ENCODE results near the gene DET1.
"Not testable (repeated sequence)": the region's sequence is repeated elsewhere in the genome, so short reads cannot be mapped to it uniquely, and the experiment has no call there.

DET1 gene

GRCh38 chr15:88540350-88540749, 6.1 kb downstream of the DET1 start:
- not testable (repeated sequence) for DNase-seq (ENCODE audit: low spot score)

DNA sequence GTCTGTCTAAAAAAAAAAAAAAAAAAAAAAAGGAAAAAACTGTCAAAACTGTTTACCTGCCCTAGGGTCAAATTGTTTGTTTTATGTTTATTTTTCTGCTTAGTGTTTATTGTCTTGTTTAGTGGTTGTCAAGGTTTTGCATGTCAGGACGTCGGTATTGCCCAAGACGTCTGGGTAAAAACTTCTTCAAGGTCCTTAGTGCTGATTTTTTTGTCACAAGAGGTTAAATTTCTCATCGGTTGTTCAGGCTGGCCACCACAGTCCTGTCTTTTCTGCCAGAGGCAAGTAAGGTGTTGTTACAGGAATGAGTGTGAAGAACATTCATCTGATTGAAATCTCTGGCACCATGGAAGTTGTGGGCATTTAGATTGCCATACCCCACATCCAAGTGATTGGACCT, 7.0 kb downstream of the DET1 start:
- DNase-seq (ENCODE audit: low spot score) = no peak

GRCh38 chr15:88538972-88539371, 7.5 kb downstream of the DET1 start:
- no peak for DNase-seq (ENCODE audit: low spot score)

DNA sequence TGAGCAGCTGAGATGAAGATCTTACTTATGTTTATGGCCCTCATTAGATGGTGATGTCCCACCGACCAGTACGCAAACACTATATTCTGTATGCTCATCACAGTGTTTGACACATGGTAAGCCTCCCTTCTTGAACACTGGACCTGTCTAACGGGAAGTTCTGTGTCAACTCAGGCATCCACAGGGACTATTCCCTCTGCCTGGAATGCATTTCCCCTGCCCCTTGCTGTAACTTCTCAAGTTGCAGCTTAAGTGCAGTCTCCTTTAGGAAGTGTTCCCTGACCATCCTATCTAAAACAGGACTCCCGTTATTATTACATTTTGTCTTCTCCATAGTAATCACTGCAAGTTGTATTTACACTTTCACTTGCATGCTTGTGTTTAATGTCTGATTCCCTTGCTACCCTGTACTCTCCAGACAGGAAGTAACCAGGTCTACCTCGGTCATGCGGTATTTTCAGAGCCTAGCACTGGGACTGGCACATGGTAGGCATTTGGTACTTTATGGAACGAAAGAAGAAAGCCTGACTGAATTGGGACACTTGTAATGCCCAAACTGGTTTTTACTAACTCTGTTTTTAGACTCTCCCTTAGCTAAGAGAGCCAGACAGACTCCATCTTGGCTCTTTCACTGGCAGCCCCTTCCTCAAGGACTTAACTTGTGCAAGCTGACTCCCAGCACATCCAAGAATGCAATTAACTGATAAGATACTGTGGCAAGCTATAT, 8.7 kb downstream of the DET1 start:
- DNase-seq (ENCODE audit: low spot score) = no peak

GRCh38 chr15:88535607-88536313, 10.7 kb downstream of the DET1 start:
- no peak for DNase-seq (ENCODE audit: low spot score)

DNA sequence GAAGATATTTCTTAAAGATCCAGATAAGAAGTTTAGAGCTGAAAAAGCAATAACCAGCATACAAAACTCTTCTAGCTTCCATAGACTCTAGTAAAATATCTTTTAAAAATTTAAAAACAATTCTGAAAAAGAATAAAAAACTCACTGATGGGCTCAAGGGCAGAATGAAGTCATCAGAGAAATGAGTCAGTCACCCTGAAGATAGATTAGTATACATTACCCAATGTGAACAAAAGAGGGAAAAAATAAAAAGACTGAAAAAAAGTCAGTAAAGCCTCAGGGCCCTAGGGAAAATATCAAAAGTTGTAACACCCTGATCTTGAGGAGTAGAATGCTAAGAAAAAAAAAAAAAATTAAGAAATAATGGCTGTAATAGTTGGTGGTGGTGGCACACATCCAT, 11.4 kb downstream of the DET1 start:
- DNase-seq (ENCODE audit: low spot score) = no peak

- no peak for DNase-seq (ENCODE audit: low spot score)
Measured at GRCh38 chr15:88533376-88533775, 13.1 kb downstream of the DET1 start.

DNA sequence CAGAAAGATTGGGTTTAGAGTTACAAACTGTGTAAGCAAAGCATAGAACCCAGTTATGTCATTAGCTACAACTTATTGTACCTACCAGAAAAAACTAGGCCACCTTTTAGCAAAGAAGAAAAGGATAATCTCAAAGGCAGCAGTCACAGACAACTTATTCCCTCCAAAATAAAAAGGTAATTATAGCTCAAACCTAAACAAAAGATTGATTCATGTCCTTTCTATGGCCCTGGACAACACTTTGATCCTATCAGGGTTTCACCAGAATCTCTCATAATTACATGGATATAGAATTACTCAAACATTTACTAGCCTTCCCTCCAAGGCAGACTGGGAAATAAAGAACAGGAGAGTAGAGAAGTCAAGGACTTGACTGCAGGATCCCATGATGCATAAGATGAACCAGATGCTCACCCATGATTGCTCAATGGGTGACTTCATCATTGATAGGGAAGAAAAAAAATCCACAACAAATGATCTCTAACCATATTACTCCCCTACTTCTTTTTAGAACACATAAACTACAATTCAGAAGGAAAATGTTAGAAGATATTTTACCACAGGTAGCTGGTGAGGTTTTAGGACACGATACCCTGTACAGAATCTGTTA, 17.4 kb downstream of the DET1 start:
- no peak for DNase-seq (ENCODE audit: low spot score)

DNA sequence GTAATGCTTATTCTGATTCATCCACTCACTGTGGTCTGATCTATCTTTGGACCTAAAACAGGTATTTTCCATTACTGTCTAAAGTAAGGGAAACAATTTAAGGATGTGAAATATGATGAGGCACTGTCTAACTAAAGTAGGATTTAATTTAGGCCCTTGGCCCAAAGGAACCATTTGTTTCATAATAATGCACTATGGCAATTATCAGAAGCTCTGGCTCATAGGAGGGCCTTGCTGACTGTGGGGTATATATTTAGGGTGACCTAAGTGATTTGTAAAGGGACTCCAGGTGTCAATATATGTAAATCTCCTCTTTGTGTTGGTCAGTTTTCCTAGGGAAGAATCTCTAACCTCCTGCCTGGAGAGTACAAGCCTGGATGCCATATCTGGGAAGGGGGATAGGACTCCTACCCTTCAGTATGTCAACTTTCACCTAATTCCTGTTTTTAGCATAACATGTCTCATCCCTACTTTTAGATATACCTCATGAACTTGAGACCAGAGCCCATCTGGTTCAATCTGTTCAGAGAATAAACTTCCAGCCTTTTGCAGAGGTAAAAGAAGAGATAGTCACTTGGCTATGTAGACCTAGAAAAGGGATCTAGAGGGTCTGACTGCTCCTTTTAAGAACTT, 20.1 kb downstream of the DET1 start:
- no peak for DNase-seq (ENCODE audit: low spot score)

GRCh38 chr15:88525418-88525817, 21.1 kb downstream of the DET1 start:
- DNase-seq (ENCODE audit: low spot score) = no peak

- DNase-seq (ENCODE audit: low spot score) = not testable (repeated sequence)
Measured at GRCh38 chr15:88524094-88524493, 22.4 kb downstream of the DET1 start.

DNA sequence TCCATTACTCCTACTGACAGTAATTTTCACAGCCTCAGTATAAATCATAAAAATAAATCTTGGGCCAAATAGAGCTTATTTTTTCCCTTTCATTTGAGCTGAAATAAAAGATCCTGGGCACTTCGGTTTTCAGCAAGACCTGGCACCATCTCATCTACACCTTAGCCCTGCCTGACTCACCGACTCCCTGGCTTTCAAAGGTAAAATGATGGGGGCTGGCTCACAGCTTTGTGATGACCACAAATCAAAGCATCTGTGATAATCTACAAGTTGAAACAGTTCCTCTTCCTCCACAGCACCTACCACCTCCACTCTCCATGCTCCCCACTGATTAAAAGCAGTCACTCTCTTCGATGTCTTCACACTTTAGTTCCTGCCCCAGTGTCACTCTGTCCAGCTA, 27.6 kb downstream of the DET1 start:
- DNase-seq (ENCODE audit: low spot score) = no peak

DNA sequence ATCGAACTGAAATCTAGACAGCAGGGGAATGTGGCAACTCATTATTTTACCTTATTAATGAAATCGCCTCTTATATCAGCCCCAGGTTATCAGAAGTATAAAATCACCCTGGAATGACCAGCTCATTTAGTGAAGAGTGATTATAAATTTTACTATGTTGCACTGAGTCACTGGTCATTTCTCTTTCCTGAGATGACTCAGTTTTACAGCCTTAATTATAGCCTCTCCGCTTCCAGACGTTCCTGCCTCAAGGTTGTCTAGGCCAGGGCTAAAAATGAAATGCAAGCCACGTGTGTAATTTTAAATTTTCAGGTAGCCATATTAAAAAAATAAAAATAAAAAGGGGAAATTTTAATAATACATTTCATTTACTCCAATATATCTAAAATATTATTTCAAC, 33.3 kb downstream of the DET1 start:
- DNase-seq (ENCODE audit: low spot score) = no peak

- no peak for DNase-seq (ENCODE audit: low spot score)
Measured at GRCh38 chr15:88512601-88513000, 33.9 kb downstream of the DET1 start.

DNA sequence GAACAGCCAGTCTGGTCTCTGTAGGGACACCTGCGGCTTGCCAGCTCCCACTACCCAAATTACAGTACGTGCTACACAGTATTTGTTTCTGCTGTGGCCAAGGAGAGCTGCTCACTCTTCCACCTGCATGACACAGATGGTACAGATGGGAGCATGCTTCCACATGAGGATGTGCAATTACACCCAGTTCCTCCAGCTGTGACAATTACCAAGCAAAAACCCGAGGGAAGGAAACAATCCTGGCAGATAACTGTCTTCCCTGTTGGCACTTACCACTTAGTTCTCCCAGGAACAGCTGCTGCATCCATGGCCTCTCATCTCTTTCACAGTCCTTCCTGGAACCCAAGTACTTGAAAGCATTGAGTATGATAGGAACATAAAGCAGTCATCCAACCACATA, 34.4 kb downstream of the DET1 start:
- DNase-seq (ENCODE audit: low spot score) = no peak

GRCh38 chr15:88511161-88511560, 35.3 kb downstream of the DET1 start:
- DNase-seq (ENCODE audit: low spot score) = no peak

DNA sequence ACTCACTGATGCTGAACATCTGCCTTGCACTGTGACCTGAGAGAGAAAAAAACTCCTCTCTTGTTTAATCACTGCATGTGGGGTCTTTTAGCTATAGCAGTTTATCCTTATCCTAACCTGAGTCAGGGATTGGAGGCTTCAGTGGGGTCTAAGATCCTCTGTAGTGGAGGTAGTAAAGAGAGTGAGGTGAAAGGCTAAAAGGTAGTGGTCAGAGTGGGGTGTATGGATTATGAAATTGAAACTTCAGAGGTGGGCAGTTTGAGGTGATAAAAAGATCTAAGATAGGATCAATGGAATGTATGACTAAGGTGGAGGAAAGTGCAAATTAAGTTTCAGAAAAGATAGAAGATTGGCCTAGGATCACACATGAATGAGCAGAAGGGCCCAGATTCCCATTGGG, 36.5 kb downstream of the DET1 start:
- DNase-seq (ENCODE audit: low spot score) = no peak

GRCh38 chr15:88509321-88509720, 37.2 kb downstream of the DET1 start:
- no peak for DNase-seq (ENCODE audit: low spot score)

GRCh38 chr15:88506628-88507027, 39.9 kb downstream of the DET1 start:
- DNase-seq (ENCODE audit: low spot score) = no peak

- DNase-seq (ENCODE audit: low spot score) = no peak
Measured at GRCh38 chr15:88505721-88506120, 40.8 kb downstream of the DET1 start.

- no peak for DNase-seq (ENCODE audit: low spot score)
Measured at GRCh38 chr15:88504445-88504844, 42.0 kb downstream of the DET1 start.

DNA sequence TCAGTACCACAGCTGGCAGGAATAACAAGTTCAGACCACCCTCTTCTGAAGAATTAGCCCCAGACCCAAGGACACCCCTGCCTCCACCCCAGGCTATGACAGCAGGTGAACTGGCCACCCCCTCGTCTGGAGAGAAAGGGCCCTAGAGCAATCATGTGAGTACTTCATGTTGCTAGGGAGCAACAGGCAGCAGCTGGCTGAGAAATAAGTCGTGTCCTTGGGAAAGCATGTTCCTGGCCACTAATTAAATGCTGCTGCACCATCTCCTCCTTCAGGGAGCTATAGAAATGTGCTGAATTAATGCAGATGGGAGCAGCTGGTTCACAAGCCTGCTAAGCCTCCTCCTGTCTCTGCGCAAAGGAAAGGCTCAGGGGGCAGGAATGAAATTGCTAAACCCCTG, 47.5 kb downstream of the DET1 start:
- no peak for DNase-seq (ENCODE audit: low spot score)

All from ecto neural progenitor cell (in vitro differentiated cells).